ENCODE results near the gene BCKDHA.

BCKDHA gene

GRCh38 chr19:41392775-41393174 lies 4.8 kb upstream of the BCKDHA start:
- no peaks in the 10 kb centered on the region for H3K27me3 ChIP-seq (ENCODE audit: control insufficient read depth, insufficient read depth, low read length)
- no peaks in the 10 kb centered on the region for H3K4me1 ChIP-seq (ENCODE audit: control insufficient read depth, insufficient read depth, low read length)
- no peak overlapping the region for H3K27ac ChIP-seq (ENCODE audit: low read depth, low read length)
- no peaks in the 10 kb centered on the region for H3K9me3 ChIP-seq (ENCODE audit: control insufficient read depth, insufficient read depth, low read depth, low read length)
- peaks cover 44% of the 10 kb centered on the region for H3K36me3 ChIP-seq (ENCODE audit: control insufficient read depth, insufficient read depth, low read length)
- H3K9ac ChIP-seq (ENCODE audit: low read length) = no peak overlapping the region
- H3K4me3 ChIP-seq (ENCODE audit: low read depth, low read length) = no peak overlapping the region

GRCh38 chr19:41395355-41395754 lies 2.3 kb upstream of the BCKDHA start:
- no peak overlapping the region for H3K27ac ChIP-seq (ENCODE audit: low read depth, low read length)
- peaks cover 4% of the 10 kb centered on the region for H3K4me1 ChIP-seq (ENCODE audit: control insufficient read depth, insufficient read depth, low read length)
- H3K27me3 ChIP-seq (ENCODE audit: control insufficient read depth, insufficient read depth, low read length) = no peaks in the 10 kb centered on the region
- no peak overlapping the region for H3K4me3 ChIP-seq (ENCODE audit: low read depth, low read length)
- peak overlapping the region; percentile 21 for H3K9ac ChIP-seq (ENCODE audit: low read length)
- no peaks in the 10 kb centered on the region for H3K9me3 ChIP-seq (ENCODE audit: control insufficient read depth, insufficient read depth, low read depth, low read length)
- peaks cover 24% of the 10 kb centered on the region for H3K36me3 ChIP-seq (ENCODE audit: control insufficient read depth, insufficient read depth, low read length)

- H3K4me1 ChIP-seq (ENCODE audit: control insufficient read depth, insufficient read depth, low read length) = peaks cover 4% of the 10 kb centered on the region
- peak overlapping the region; percentile 82 for H3K4me3 ChIP-seq (ENCODE audit: low read depth, low read length)
- peak overlapping the region; percentile 99 for H3K9ac ChIP-seq (ENCODE audit: low read length)
- no peaks in the 10 kb centered on the region for H3K27me3 ChIP-seq (ENCODE audit: control insufficient read depth, insufficient read depth, low read length)
- no peaks in the 10 kb centered on the region for H3K9me3 ChIP-seq (ENCODE audit: control insufficient read depth, insufficient read depth, low read depth, low read length)
- peaks cover under 1% of the 10 kb centered on the region for H3K36me3 ChIP-seq (ENCODE audit: control insufficient read depth, insufficient read depth, low read length)
- peak overlapping the region; percentile 100 for H3K27ac ChIP-seq (ENCODE audit: low read depth, low read length)
These were observed 416 bp downstream of the BCKDHA start for GRCh38 chr19:41398050-41398418.

- Histone ChIP-seq H3K36me3 (ENCODE audit: control insufficient read depth, insufficient read depth, low read length) (no peaks in the 10 kb centered on the region), H3K9ac (ENCODE audit: low read length) (peak overlapping the region; percentile 99), H3K4me1 (ENCODE audit: control insufficient read depth, insufficient read depth, low read length) (peaks cover 4% of the 10 kb centered on the region), H3K4me3 (ENCODE audit: low read depth, low read length) (peak overlapping the region; percentile 82), H3K27me3 (ENCODE audit: control insufficient read depth, insufficient read depth, low read length) (no peaks in the 10 kb centered on the region), H3K27ac (ENCODE audit: low read depth, low read length) (no peak overlapping the region), H3K9me3 (ENCODE audit: control insufficient read depth, insufficient read depth, low read depth, low read length) (no peaks in the 10 kb centered on the region)
These were observed 980 bp downstream of the BCKDHA start for GRCh38 chr19:41398598-41398997.

GRCh38 chr19:41399091-41399490 lies 1.5 kb downstream of the BCKDHA start:
- H3K4me1 ChIP-seq (ENCODE audit: control insufficient read depth, insufficient read depth, low read length) = peaks cover 4% of the 10 kb centered on the region
- H3K27me3 ChIP-seq (ENCODE audit: control insufficient read depth, insufficient read depth, low read length) = no peaks in the 10 kb centered on the region
- H3K9me3 ChIP-seq (ENCODE audit: control insufficient read depth, insufficient read depth, low read depth, low read length) = no peaks in the 10 kb centered on the region
- no peak overlapping the region for H3K27ac ChIP-seq (ENCODE audit: low read depth, low read length)
- H3K9ac ChIP-seq (ENCODE audit: low read length) = peak overlapping the region; percentile 99
- H3K4me3 ChIP-seq (ENCODE audit: low read depth, low read length) = peak overlapping the region; percentile 82; the same call in 1 of the 2 replicates
- no peaks in the 10 kb centered on the region for H3K36me3 ChIP-seq (ENCODE audit: control insufficient read depth, insufficient read depth, low read length)

GRCh38 chr19:41399525-41399924 lies 1.9 kb downstream of the BCKDHA start:
- H3K27me3 ChIP-seq (ENCODE audit: control insufficient read depth, insufficient read depth, low read length) = no peaks in the 10 kb centered on the region
- no peak overlapping the region for H3K27ac ChIP-seq (ENCODE audit: low read depth, low read length)
- H3K4me1 ChIP-seq (ENCODE audit: control insufficient read depth, insufficient read depth, low read length) = peaks cover 4% of the 10 kb centered on the region
- H3K9ac ChIP-seq (ENCODE audit: low read length) = no peak overlapping the region
- H3K9me3 ChIP-seq (ENCODE audit: control insufficient read depth, insufficient read depth, low read depth, low read length) = no peaks in the 10 kb centered on the region
- no peak overlapping the region for H3K4me3 ChIP-seq (ENCODE audit: low read depth, low read length)
- no peaks in the 10 kb centered on the region for H3K36me3 ChIP-seq (ENCODE audit: control insufficient read depth, insufficient read depth, low read length)

- Histone ChIP-seq H3K4me3 (ENCODE audit: low read depth, low read length) (no peak overlapping the region), H3K9ac (ENCODE audit: low read length) (no peak overlapping the region), H3K9me3 (ENCODE audit: control insufficient read depth, insufficient read depth, low read depth, low read length) (no peaks in the 10 kb centered on the region), H3K4me1 (ENCODE audit: control insufficient read depth, insufficient read depth, low read length) (peaks cover 10% of the 10 kb centered on the region), H3K27me3 (ENCODE audit: control insufficient read depth, insufficient read depth, low read length) (no peaks in the 10 kb centered on the region), H3K36me3 (ENCODE audit: control insufficient read depth, insufficient read depth, low read length) (no peaks in the 10 kb centered on the region), H3K27ac (ENCODE audit: low read depth, low read length) (no peak overlapping the region)
These were observed 3.9 kb downstream of the BCKDHA start for GRCh38 chr19:41401483-41401882.

GRCh38 chr19:41402010-41402409 lies 4.4 kb downstream of the BCKDHA start:
- Histone ChIP-seq H3K4me1 (ENCODE audit: control insufficient read depth, insufficient read depth, low read length) (peaks cover 12% of the 10 kb centered on the region), H3K36me3 (ENCODE audit: control insufficient read depth, insufficient read depth, low read length) (no peaks in the 10 kb centered on the region), H3K9ac (ENCODE audit: low read length) (no peak overlapping the region), H3K27me3 (ENCODE audit: control insufficient read depth, insufficient read depth, low read length) (no peaks in the 10 kb centered on the region), H3K9me3 (ENCODE audit: control insufficient read depth, insufficient read depth, low read depth, low read length) (no peaks in the 10 kb centered on the region), H3K4me3 (ENCODE audit: low read depth, low read length) (no peak overlapping the region), H3K27ac (ENCODE audit: low read depth, low read length) (no peak overlapping the region)

GRCh38 chr19:41403181-41403970 lies 5.8 kb downstream of the BCKDHA start:
- Histone ChIP-seq H3K4me3 (ENCODE audit: low read depth, low read length) (no peak overlapping the region), H3K27ac (ENCODE audit: low read depth, low read length) (no peak overlapping the region), H3K36me3 (ENCODE audit: control insufficient read depth, insufficient read depth, low read length) (no peaks in the 10 kb centered on the region), H3K9me3 (ENCODE audit: control insufficient read depth, insufficient read depth, low read depth, low read length) (no peaks in the 10 kb centered on the region), H3K27me3 (ENCODE audit: control insufficient read depth, insufficient read depth, low read length) (no peaks in the 10 kb centered on the region), H3K9ac (ENCODE audit: low read length) (no peak overlapping the region), H3K4me1 (ENCODE audit: control insufficient read depth, insufficient read depth, low read length) (peaks cover 23% of the 10 kb centered on the region)

GRCh38 chr19:41405776-41406175 lies 8.2 kb downstream of the BCKDHA start:
- H3K36me3 ChIP-seq (ENCODE audit: control insufficient read depth, insufficient read depth, low read length) = 0 out of 2 replicates have a peak, but pooled peaks cover 6% of the 10 kb centered on the region
- H3K9ac ChIP-seq (ENCODE audit: low read length) = no peak overlapping the region
- H3K4me3 ChIP-seq (ENCODE audit: low read depth, low read length) = no peak overlapping the region

GRCh38 chr19:41407271-41407670 lies 9.7 kb downstream of the BCKDHA start:
- Histone ChIP-seq H3K36me3 (ENCODE audit: control insufficient read depth, insufficient read depth, low read length) (peaks cover 14% of the 10 kb centered on the region; the same call in 1 of the 2 replicates), H3K4me1 (ENCODE audit: control insufficient read depth, insufficient read depth, low read length) (peaks cover 25% of the 10 kb centered on the region; the same call in 1 of the 2 replicates), H3K27ac (ENCODE audit: low read depth, low read length) (peak overlapping the region; percentile 3; the same call in 1 of the 2 replicates), H3K9ac (ENCODE audit: low read length) (peak overlapping the region; percentile 71), H3K4me3 (ENCODE audit: low read depth, low read length) (no peak overlapping the region), H3K27me3 (ENCODE audit: control insufficient read depth, insufficient read depth, low read length) (no peaks in the 10 kb centered on the region), H3K9me3 (ENCODE audit: control insufficient read depth, insufficient read depth, low read depth, low read length) (no peaks in the 10 kb centered on the region)

More at GRCh38 chr19:41405776-41406175, 8.2 kb downstream of the BCKDHA start:
- H3K9me3 ChIP-seq (ENCODE audit: control insufficient read depth, insufficient read depth, low read depth, low read length) = no peaks in the 10 kb centered on the region
- peaks cover 25% of the 10 kb centered on the region; the same call in 1 of the 2 replicates for H3K4me1 ChIP-seq (ENCODE audit: control insufficient read depth, insufficient read depth, low read length)
- H3K27me3 ChIP-seq (ENCODE audit: control insufficient read depth, insufficient read depth, low read length) = no peaks in the 10 kb centered on the region
- H3K27ac ChIP-seq (ENCODE audit: low read depth, low read length) = no peak overlapping the region
